HEK293 (cell line): ENCODE measurements around the gene TTC23.

Source experiments
- EGR2 ChIP-seq: fragments of 450-650 bp; formaldehyde crosslinking; IDR thresholded peaks from 2 replicates; pipeline ENCODE4 v1.5.1; 2016; ENCODE audit warnings: low read depth, missing biosample characterization, missing genetic modification characterization
- ELK4 ChIP-seq: IDR thresholded peaks from 2 replicates; pipeline ENCODE4 v1.6.1; 2011; ENCODE audit warnings: mild to moderate bottlenecking, low read depth, low read length, borderline replicate concordance
- GLI2 ChIP-seq: fragments of 450-650 bp; formaldehyde crosslinking; IDR thresholded peaks from 2 replicates; pipeline ENCODE4; 2017; ENCODE audit warnings: missing biosample characterization, missing genetic modification characterization, low read depth, borderline replicate concordance
- GLIS1 ChIP-seq: fragments of 450-650 bp; formaldehyde crosslinking; IDR thresholded peaks from 2 replicates; pipeline ENCODE4 v1.5.1; 2016; ENCODE audit warnings: missing biosample characterization, missing genetic modification characterization
- MYNN ChIP-seq: fragments of 450-650 bp; formaldehyde crosslinking; IDR thresholded peaks from 2 replicates; pipeline ENCODE4 v1.5.1; 2016; ENCODE audit warnings: missing biosample characterization, missing genetic modification characterization, borderline replicate concordance
- SCRT2 ChIP-seq: fragments of 450-650 bp; formaldehyde crosslinking; IDR thresholded peaks from 2 replicates; pipeline ENCODE4 v1.5.1; 2016; ENCODE audit warnings: missing biosample characterization, missing genetic modification characterization
- SP2 ChIP-seq: fragments of 450-650 bp; formaldehyde crosslinking; IDR thresholded peaks from 2 replicates; pipeline ENCODE4 v1.5.1; 2016; ENCODE audit warnings: missing biosample characterization, missing genetic modification characterization
- YY2 ChIP-seq: fragments of 450-650 bp; formaldehyde crosslinking; IDR thresholded peaks from 2 replicates; pipeline ENCODE4 v1.5.1; 2016; ENCODE audit warnings: missing biosample characterization, missing genetic modification characterization
- ZBTB1 ChIP-seq: fragments of 450-650 bp; formaldehyde crosslinking; IDR thresholded peaks from 2 replicates; pipeline ENCODE4 v1.5.1; 2016; ENCODE audit warnings: missing biosample characterization, missing genetic modification characterization
- ZBTB17 ChIP-seq: fragments of 450-650 bp; formaldehyde crosslinking; IDR thresholded peaks from 2 replicates; pipeline ENCODE4 v1.5.1; 2016; ENCODE audit warnings: missing biosample characterization, missing genetic modification characterization
- ZBTB48 ChIP-seq: fragments of 450-650 bp; formaldehyde crosslinking; IDR thresholded peaks from 2 replicates; pipeline ENCODE4 v1.5.1; 2016; ENCODE audit warnings: missing biosample characterization, missing genetic modification characterization
- ZFP3 ChIP-seq: fragments of 450-650 bp; formaldehyde crosslinking; IDR thresholded peaks from 2 replicates; pipeline ENCODE4 v1.5.1; 2016; ENCODE audit warnings: low read depth, missing biosample characterization, missing genetic modification characterization
- ZFP41 ChIP-seq: fragments of 450-650 bp; formaldehyde crosslinking; IDR thresholded peaks from 2 replicates; pipeline ENCODE4 v1.5.1; 2016; ENCODE audit warnings: missing biosample characterization, missing genetic modification characterization, borderline replicate concordance
- ZNF174 ChIP-seq: fragments of 450-650 bp; formaldehyde crosslinking; IDR thresholded peaks from 2 replicates; pipeline ENCODE4 v1.5.0; 2017; ENCODE audit warnings: missing biosample characterization, mild to moderate bottlenecking, missing genetic modification characterization
- ZNF19 ChIP-seq: fragments of 450-650 bp; formaldehyde crosslinking; IDR thresholded peaks from 2 replicates; pipeline ENCODE4; 2016; ENCODE audit warnings: missing biosample characterization, missing genetic modification characterization, low read depth
- ZNF248 ChIP-seq: fragments of 450-650 bp; formaldehyde crosslinking; IDR thresholded peaks from 2 replicates; pipeline ENCODE4 v1.5.1; 2017; ENCODE audit warnings: missing biosample characterization, missing genetic modification characterization
- ZNF391 ChIP-seq: fragments of 450-650 bp; formaldehyde crosslinking; IDR thresholded peaks from 2 replicates; pipeline ENCODE4 v1.5.1; 2016; ENCODE audit warnings: low read depth, missing biosample characterization, missing genetic modification characterization, borderline replicate concordance
- ZNF473 ChIP-seq: fragments of 450-650 bp; formaldehyde crosslinking; IDR thresholded peaks from 2 replicates; pipeline ENCODE4 v1.5.1; 2017; ENCODE audit warnings: missing biosample characterization, missing genetic modification characterization
- ZNF48 ChIP-seq: fragments of 450-650 bp; formaldehyde crosslinking; IDR thresholded peaks from 2 replicates; pipeline ENCODE4 v1.5.1; 2016; ENCODE audit warnings: missing biosample characterization, missing genetic modification characterization
- ZNF518A ChIP-seq: fragments of 450-650 bp; formaldehyde crosslinking; conservative IDR thresholded peaks from 2 replicates; pipeline ENCODE4 v1.5.1; 2016; ENCODE audit warnings: low read depth, missing biosample characterization, missing genetic modification characterization
- ZNF548 ChIP-seq: fragments of 450-650 bp; formaldehyde crosslinking; IDR thresholded peaks from 2 replicates; pipeline ENCODE4 v1.5.1; 2016; ENCODE audit warnings: missing biosample characterization, missing genetic modification characterization
- ZNF558 ChIP-seq: fragments of 450-650 bp; formaldehyde crosslinking; IDR thresholded peaks from 2 replicates; pipeline ENCODE4 v1.5.1; 2016; ENCODE audit warnings: missing biosample characterization, missing genetic modification characterization
- ZNF639 ChIP-seq: fragments of 450-650 bp; formaldehyde crosslinking; IDR thresholded peaks from 2 replicates; pipeline ENCODE4 v1.5.1; 2016; ENCODE audit warnings: missing biosample characterization, missing genetic modification characterization
- ZNF704 ChIP-seq: fragments of 450-650 bp; formaldehyde crosslinking; IDR thresholded peaks from 2 replicates; pipeline ENCODE4 v1.5.1; 2016; ENCODE audit warnings: missing biosample characterization, missing genetic modification characterization
- ZNF747 ChIP-seq: fragments of 450-650 bp; formaldehyde crosslinking; IDR thresholded peaks from 2 replicates; pipeline ENCODE4 v1.5.1; 2016; ENCODE audit warnings: missing biosample characterization, missing genetic modification characterization
- ZNF768 ChIP-seq: fragments of 450-650 bp; formaldehyde crosslinking; IDR thresholded peaks from 2 replicates; pipeline ENCODE4 v1.5.1; 2018; ENCODE audit warnings: missing biosample characterization, mild to moderate bottlenecking, missing genetic modification characterization
- ZNF791 ChIP-seq: fragments of 450-650 bp; formaldehyde crosslinking; IDR thresholded peaks from 2 replicates; pipeline ENCODE4 v1.5.1; 2016; ENCODE audit warnings: missing biosample characterization, missing genetic modification characterization
- ZNF837 ChIP-seq: fragments of 450-650 bp; formaldehyde crosslinking; IDR thresholded peaks from 2 replicates; pipeline ENCODE4 v1.5.1; 2016; ENCODE audit warnings: missing biosample characterization, missing genetic modification characterization
- ZSCAN18 ChIP-seq: fragments of 450-650 bp; formaldehyde crosslinking; IDR thresholded peaks from 2 replicates; pipeline ENCODE4 v1.5.1; 2016; ENCODE audit warnings: missing biosample characterization, missing genetic modification characterization
- ZSCAN4 ChIP-seq: fragments of 450-650 bp; formaldehyde crosslinking; IDR thresholded peaks from 2 replicates; pipeline ENCODE4 v1.5.1; 2017; ENCODE audit warnings: missing biosample characterization, missing genetic modification characterization

TTC23 gene

GRCh38 chr15:99104788-99105513 lies 144.4 kb downstream of the TTC23 start, which contains the start of gene SYNM (continued):
- no peak for TF ChIP-seq ELK4
- TF ChIP-seq ZSCAN18, result no peak
- no peak for TF ChIP-seq ZNF768 (tag by site-specific recombination)
- no peak for TF ChIP-seq ZNF174
- TF ChIP-seq GLI2 (tag by site-specific recombination), result no peak
- no peak for TF ChIP-seq ZFP3 (tag by site-specific recombination)
- no peak for TF ChIP-seq ZNF48 (tag by site-specific recombination)
- TF ChIP-seq ZNF791, result no peak
- no peak for TF ChIP-seq ZFP41 (tag by site-specific recombination)
- TF ChIP-seq ZNF391 (tag by site-specific recombination), result no peak
- TF ChIP-seq SP2, result peak; percentile 28
- no peak for TF ChIP-seq ZNF837 (tag by site-specific recombination)
- no peak for TF ChIP-seq GLIS1 (tag by site-specific recombination)
- no peak; the same call in 1 of the 2 replicates for TF ChIP-seq SCRT2 (tag by site-specific recombination)
- no peak for TF ChIP-seq ZSCAN4 (tag by site-specific recombination)
- no peak for TF ChIP-seq ZNF558
- TF ChIP-seq ZNF473, result no peak
- no peak for TF ChIP-seq EGR2 (tag by site-specific recombination)
- no peak for TF ChIP-seq ZNF518A (tag by site-specific recombination)
- peak; percentile 70 for TF ChIP-seq ZBTB17
- TF ChIP-seq ZNF19 (tag by site-specific recombination), result no peak
- no peak for TF ChIP-seq ZBTB48 (tag by site-specific recombination)
- TF ChIP-seq YY2 (tag by site-specific recombination), result no peak
- TF ChIP-seq ZBTB1 (tag by site-specific recombination), result no peak
- no peak for TF ChIP-seq ZNF548
- no peak for TF ChIP-seq MYNN
- no peak for TF ChIP-seq ZNF747 (tag by site-specific recombination)
- TF ChIP-seq ZNF704 (tag by site-specific recombination), result no peak
- TF ChIP-seq ZNF639 (tag by site-specific recombination), result no peak
- TF ChIP-seq ZNF248 (tag by site-specific recombination), result no peak
